H1 (cell line): Measurements from ENCODE around the gene PRICKLE3. TPM values are rescaled to one million over a fixed set of nuclear protein-coding genes. Genes with fewer than 3 reads are reported as not detected.

ENCODE experiments used
- CTCF ChIA-PET: fragments of 300-600 bp; sonication (Branson Sonifier 250); formaldehyde crosslinking; loops from one replicate; lab custom pipeline; 2021; ENCODE audit not compliant: partially characterized antibody; lab: Charles Lee
- POLR2A ChIA-PET: fragments of 300-600 bp; sonication (Branson Sonifier 250); formaldehyde crosslinking; loops from one replicate; lab custom pipeline; 2021; ENCODE audit warnings: inconsistent platforms; ENCODE audit not compliant: partially characterized antibody; lab: Charles Lee
- DNase-seq, 2 experiments: peaks; one replicate each; pipeline versions ENCODE4 v3.0.0 to v3.0.0-alpha.2; 2010 to 2022; ENCODE audit warnings: low spot score in 2 of 2, low read depth in 1 of 2, mixed read lengths in 1 of 2
- FAIRE-seq: peaks from 2 replicates; lab custom pipeline; 2011; peaks lifted over from hg19 to GRCh38; lab: Jason Lieb, UNC
- H2AFZ ChIP-seq: 2 replicates; pipeline ENCODE4 v1.8.1; 2012; ENCODE audit warnings: low read length, inconsistent platforms
- H2AK5ac ChIP-seq: 2 replicates; pipeline ENCODE4 v1.6.1; 2013; ENCODE audit warnings: low read depth, low read length
- H2BK120ac ChIP-seq: replicated peaks from 2 replicates; pipeline ENCODE3; 2013; ENCODE audit warnings: low read depth, low read length, inconsistent platforms
- H2BK12ac ChIP-seq: 2 replicates; pipeline ENCODE4 v1.6.1; 2013; ENCODE audit warnings: low read depth, low read length
- H2BK15ac ChIP-seq: 2 replicates; pipeline ENCODE4 v1.6.1; 2013; ENCODE audit warnings: low read length
- H2BK20ac ChIP-seq: 2 replicates; pipeline ENCODE4 v1.6.1; 2013; ENCODE audit warnings: low read length
- H2BK5ac ChIP-seq: 2 replicates; pipeline ENCODE4 v1.6.1; 2013; ENCODE audit warnings: low read depth, low read length
- H3K14ac ChIP-seq: 2 replicates; pipeline ENCODE4 v1.6.1; 2013; ENCODE audit warnings: inconsistent platforms; ENCODE audit not compliant: insufficient read length
- H3K18ac ChIP-seq: 2 replicates; pipeline ENCODE4 v1.6.1; 2013; ENCODE audit warnings: low read length; ENCODE audit errors: extremely low read depth
- H3K23ac ChIP-seq: 2 replicates; pipeline ENCODE4 v1.6.1; 2013; ENCODE audit warnings: inconsistent platforms; ENCODE audit not compliant: insufficient read length
- H3K23me2 ChIP-seq: 2 replicates; pipeline ENCODE4 v1.6.1; 2013; ENCODE audit warnings: low read depth, low read length
- H3K27ac ChIP-seq: 2 replicates; pipeline ENCODE4 v1.6.1; 2011; ENCODE audit warnings: low read depth, low read length, inconsistent platforms
- H3K27me3 ChIP-seq, 4 experiments: replicated peaks in 1 of 4; 1 replicate in 1 of 4; 2 replicates in 3 of 4; pipeline versions ENCODE4 v1.6.1 to v1.8.1; 2011 to 2013; ENCODE audit warnings: low read length in 3 of 4, mild to moderate bottlenecking in 3 of 4, inconsistent platforms in 2 of 4, mixed read lengths in 2 of 4, moderate library complexity in 1 of 4; ENCODE audit not compliant: control insufficient read depth in 3 of 4, insufficient read depth in 3 of 4; ENCODE audit errors: extremely low read depth in 1 of 4
- H3K36me3 ChIP-seq, 4 experiments: 2 replicates each; pipeline versions ENCODE4 v1.6.1 to v1.8.1; 2011 to 2013; ENCODE audit warnings: mild to moderate bottlenecking in 4 of 4, low read length in 3 of 4, moderate library complexity in 2 of 4, control low read depth in 1 of 4, inconsistent platforms in 1 of 4; ENCODE audit not compliant: insufficient read depth in 4 of 4, control insufficient read depth in 2 of 4
- H3K4ac ChIP-seq: replicated peaks from 2 replicates; pipeline ENCODE3; 2013; ENCODE audit warnings: low read length, low read depth, mixed read lengths, inconsistent platforms; ENCODE audit not compliant: insufficient read length
- H3K4me1 ChIP-seq, 4 experiments: replicated peaks in 1 of 4; 1 replicate in 1 of 4; 2 replicates in 3 of 4; pipeline versions ENCODE4 v1.6.1 to v1.8.1; 2011 to 2013; ENCODE audit warnings: low read length in 3 of 4, inconsistent platforms in 2 of 4, mixed read lengths in 1 of 4; ENCODE audit not compliant: insufficient read depth in 4 of 4, control insufficient read depth in 3 of 4
- H3K4me2 ChIP-seq, 2 experiments: 2 replicates each; pipeline versions ENCODE4 v1.6.1 to v1.8.1; 2011 to 2013; ENCODE audit warnings: low read depth in 2 of 2, low read length in 2 of 2, control low read depth in 1 of 2, inconsistent platforms in 1 of 2, mild to moderate bottlenecking in 1 of 2; ENCODE audit not compliant: insufficient read depth in 1 of 2
- H3K4me3 ChIP-seq, 4 experiments: fragments of 200-600, 300-600 bp in 1 of 4; sonication (generic), shearing (Covaris generic), sonication (Bioruptor Twin) in 1 of 4; 2 replicates each; pipeline versions ENCODE4 v1.5.1 to v1.8.1; 2011 to 2016; ENCODE audit warnings: low read length in 4 of 4, low read depth in 3 of 4, control low read depth in 2 of 4, inconsistent platforms in 2 of 4, mild to moderate bottlenecking in 2 of 4, mixed read lengths in 1 of 4, moderate library complexity in 1 of 4; ENCODE audit not compliant: insufficient read depth in 2 of 4; ENCODE audit errors: extremely low read depth in 1 of 4
- H3K56ac ChIP-seq: replicated peaks from 2 replicates; pipeline ENCODE3; 2013; ENCODE audit warnings: low read depth, mild to moderate bottlenecking, mixed read lengths, low read length, inconsistent platforms; ENCODE audit not compliant: insufficient read length
- H3K79me1 ChIP-seq: 2 replicates; pipeline ENCODE4 v1.6.1; 2013; ENCODE audit warnings: low read depth, low read length, control low read depth
- H3K79me2 ChIP-seq, 2 experiments: 2 replicates each; pipeline versions ENCODE4 v1.6.1 to v1.8.1; 2012 to 2013; ENCODE audit warnings: low read length in 2 of 2, mild to moderate bottlenecking in 2 of 2, inconsistent platforms in 1 of 2; ENCODE audit not compliant: insufficient read depth in 2 of 2, control insufficient read depth in 1 of 2
- H3K9ac ChIP-seq, 4 experiments: replicated peaks in 1 of 4; 1 replicate in 1 of 4; 2 replicates in 3 of 4; pipeline versions ENCODE4 v1.6.1 to v1.8.1; 2011 to 2013; ENCODE audit warnings: low read depth in 3 of 4, low read length in 3 of 4, control low read depth in 2 of 4, mild to moderate bottlenecking in 2 of 4, moderate library complexity in 2 of 4, inconsistent platforms in 1 of 4; ENCODE audit errors: extremely low read depth in 1 of 4
- H3K9me3 ChIP-seq, 2 experiments: 2 replicates each; pipeline versions ENCODE4 v1.6.1 to v1.8.1; 2012 to 2013; ENCODE audit warnings: mild to moderate bottlenecking in 2 of 2, moderate library complexity in 2 of 2, control low read depth in 1 of 2, inconsistent platforms in 1 of 2, low read depth in 1 of 2, low read length in 1 of 2, mixed read lengths in 1 of 2; ENCODE audit not compliant: insufficient read depth in 2 of 2
- H4K20me1 ChIP-seq, 2 experiments: replicated peaks in 1 of 2; 2 replicates each; pipeline versions ENCODE3 to v1.8.1; 2011 to 2013; ENCODE audit warnings: inconsistent platforms in 2 of 2, low read length in 2 of 2, mild to moderate bottlenecking in 1 of 2; ENCODE audit not compliant: insufficient read depth in 2 of 2, control insufficient read depth in 1 of 2
- H4K5ac ChIP-seq: 2 replicates; pipeline ENCODE4 v1.6.1; 2013; ENCODE audit warnings: low read length, low read depth, mixed read lengths, inconsistent platforms; ENCODE audit not compliant: insufficient read length
- H4K8ac ChIP-seq: 2 replicates; pipeline ENCODE4 v1.8.0; 2013; ENCODE audit warnings: mild to moderate bottlenecking, moderate library complexity, low read length, inconsistent platforms; ENCODE audit not compliant: insufficient read depth; ENCODE audit errors: extremely low read depth
- H4K91ac ChIP-seq: replicated peaks from 2 replicates; pipeline ENCODE3; 2013; ENCODE audit warnings: low read length, mixed read lengths, inconsistent platforms; ENCODE audit not compliant: insufficient read length
- BCL11A ChIP-seq, 2 experiments: IDR thresholded peaks; one replicate each; pipeline ENCODE4 v1.6.1; 2011; ENCODE audit warnings: low read depth in 2 of 2, low read length in 2 of 2, mild to moderate bottlenecking in 2 of 2
- BRCA1 ChIP-seq: IDR thresholded peaks from 2 replicates; pipeline ENCODE4 v1.6.1; 2012; ENCODE audit warnings: low read depth, low read length, improper control_type of control experiment
- CBX8 ChIP-seq: fragments of 300-800, 300-1000 bp; sonication (generic); IDR thresholded peaks from 2 replicates; pipeline ENCODE4 v1.7.1; 2016; ENCODE audit warnings: low read depth, low read length, borderline replicate concordance
- CHD2 ChIP-seq: IDR thresholded peaks from 2 replicates; pipeline ENCODE4 v1.6.1; 2012; ENCODE audit warnings: low read length, improper control_type of control experiment
- E2F6 ChIP-seq: IDR thresholded peaks from 2 replicates; pipeline ENCODE4 v1.6.1; 2012; ENCODE audit warnings: inconsistent platforms
- JUN ChIP-seq: IDR thresholded peaks from 2 replicates; pipeline ENCODE4 v1.6.1; 2011; ENCODE audit warnings: low read depth, mild to moderate bottlenecking, improper control_type of control experiment, low read length
- KDM4A ChIP-seq: IDR thresholded peaks from one replicate; pipeline ENCODE4 v1.7.1; 2012; ENCODE audit warnings: low read depth, mild to moderate bottlenecking, moderate library complexity, low read length, inconsistent platforms; ENCODE audit not compliant: severe bottlenecking
- NANOG ChIP-seq: IDR thresholded peaks from 2 replicates; pipeline ENCODE4 v1.6.1; 2011; ENCODE audit warnings: low read length, low read depth, mild to moderate bottlenecking, inconsistent platforms; ENCODE audit not compliant: insufficient read depth, poor library complexity, severe bottlenecking
- POLR2AphosphoS5 ChIP-seq: IDR thresholded peaks from 2 replicates; pipeline ENCODE4 v1.6.1; 2011; ENCODE audit warnings: low read depth, low read length
- POU5F1 ChIP-seq: IDR thresholded peaks from 2 replicates; pipeline ENCODE4 v1.6.1; 2011; ENCODE audit warnings: low read depth, mild to moderate bottlenecking, low read length, moderate library complexity
- RXRA ChIP-seq: IDR thresholded peaks from 2 replicates; pipeline ENCODE4 v1.6.1; 2011; ENCODE audit warnings: low read depth, mild to moderate bottlenecking, low read length, moderate library complexity; ENCODE audit not compliant: insufficient read depth
- SIN3A ChIP-seq, 2 experiments: IDR thresholded peaks in 1 of 2; conservative IDR thresholded peaks in 1 of 2; 2 replicates each; pipeline ENCODE4 v1.6.1; 2011 to 2012; ENCODE audit warnings: low read length in 2 of 2, improper control_type of control experiment in 1 of 2, low read depth in 1 of 2, mild to moderate bottlenecking in 1 of 2
- SRF ChIP-seq: IDR thresholded peaks from 2 replicates; pipeline ENCODE4 v1.6.1; 2011; ENCODE audit warnings: mild to moderate bottlenecking, low read depth, low read length, moderate library complexity
- WGBS, 2 experiments: shearing (Covaris generic) in 1 of 2; methylation state at CpG; one replicate each; pipeline versions ENCODE4 v1.1.6 to v1.1.7; 2013 to 2015; ENCODE audit warnings: low lambda C conversion rate in 2 of 2, mixed read lengths in 2 of 2, inconsistent platforms in 1 of 2, low coverage in 1 of 2, missing lambda C conversion rate in 1 of 2; ENCODE audit not compliant: insufficient replicate concordance in 2 of 2, insufficient coverage in 1 of 2, insufficient read length in 1 of 2; ENCODE audit errors: extremely low coverage in 1 of 2, missing lambda C conversion rate in 1 of 2; 5-methylcytosine and 5-hydroxymethylcytosine counted together
- polyA plus RNA-seq, 7 experiments: library from polyadenylated mRNA; depleted of rRNA in 3 of 7; stranded (reverse) in 5 of 7; unstranded in 2 of 7; fragments of >200 nt in 5 of 7; fragments of 200-250 nt in 2 of 7; gene quantifications; 1 replicate in 5 of 7; 2 replicates in 1 of 7; 4 replicates in 1 of 7; pipeline versions ENCODE4 v1.2.1 to v1.2.3, GENCODE V29; 2011 to 2013; ENCODE audit warnings: missing spikeins in 2 of 7, mixed read lengths in 2 of 7
- total RNA-seq: library from RNA; stranded (reverse); fragmentation: NEBNext Ultra II Directional; extraction: Animal tissue kit (Norgen Biotek cat#: 25700); gene quantifications from 2 replicates; pipeline ENCODE4 v1.2.1, GENCODE V29; 2021

The PRICKLE3 gene
- total and polyA plus RNA-seq, 2 of the 8 experiments (the other 6 are each of a cell fraction or from before 2014, with no cell fraction given), result 9.1 to 10.6 TPM

- POLR2A ChIA-PET, result no interaction called here
- Histone ChIP-seq H4K5ac (no peak overlapping the region), H3K4me1 (peaks cover 2 to 11% (median 5%) of the 10 kb centered on the region in 4 experiments; a peak in 6 of 7 replicates), H3K27ac (no peak overlapping the region), H3K23me2 (peaks cover 5% of the 10 kb centered on the region; the same call in 1 of the 2 replicates), H2BK15ac (peak overlapping the region; percentile 31; the same call in 1 of the 2 replicates), H2BK20ac (no peak overlapping the region), H3K56ac (no peak overlapping the region), H4K20me1 (no peaks in the 10 kb centered on the region), H3K18ac (no peak overlapping the region), H3K4me2 (no peak overlapping the region; a peak in 1 of 4 replicates), H3K9me3 (no peaks in the 10 kb centered on the region), H3K4ac (no peak overlapping the region), H2BK5ac (no peak overlapping the region), H3K4me3 (no peak overlapping the region), H3K79me2 (no peaks in the 10 kb centered on the region), H3K79me1 (no peaks in the 10 kb centered on the region), H3K14ac (no peak overlapping the region), H3K27me3 (no peaks in the 10 kb centered on the region), H2AK5ac (no peak overlapping the region), H3K36me3 (no peaks in the 10 kb centered on the region), H4K91ac (no peak overlapping the region), H2BK12ac (no peak overlapping the region), H2BK120ac (no peak overlapping the region), H3K9ac (no peak overlapping the region), H4K8ac (no peak overlapping the region; the same call in 1 of the 2 replicates), H3K23ac (no peak overlapping the region), H2AFZ (no peak overlapping the region)
- 94% methylated on average over 6 of the region's 13 CpGs; no CpG with 5 or more reads in 1 of the 2 experiments for WGBS, 2 experiments
- CTCF ChIA-PET, result interaction anchor here (0.9 kb wide), 1 partner anchor 12 kb away, joined by 3 read pairs; no protein-coding TSS in a partner anchor
- FAIRE-seq (no peak), DNase-seq (no peak)
- TF ChIP-seq RXRA (no peak), POLR2AphosphoS5 (no peak), BCL11A (IDR thresholded peaks at IDR 0.05; ENCODE audit: low read depth in 2 of 2, low read length in 2 of 2) (no peak), CBX8 (no peak), BRCA1 (no peak), JUN (no peak), SIN3A (conservative IDR thresholded peaks at IDR 0.05 in 1 of 2, IDR thresholded peaks at IDR 0.05 in 1 of 2; ENCODE audit: low read depth in 1 of 2, low read length in 2 of 2) (no peak), SRF (no peak), E2F6 (no peak), NANOG (no peak), CHD2 (no peak), POU5F1 (no peak), KDM4A (no peak)
These were observed 11.4 kb upstream of the PRICKLE3 start for GRCh38 chrX:49197543-49198087.
